Daoy (cell line): ENCODE data around the gene MALT1. TPM values are rescaled to one million over a fixed set of nuclear protein-coding genes. Genes with fewer than 3 reads are reported as not detected.

Experiments used
- total RNA-seq: library from RNA; depleted of rRNA; stranded (reverse); fragments of >200 nt; shearing (Covaris generic); gene quantifications from 2 replicates; pipeline ENCODE4 v1.2.3, GENCODE V29; 2014; rRNA removed

MALT1 gene
- total RNA-seq, 1 experiment from 2014 or later, result 27.9 TPM

Other genes with a start within 250 kb of the MALT1 start
- gene ALPK2, start 42.4 kb upstream of the MALT1 start, total RNA-seq, result 2.9 and 3.5 TPM in 2 replicates
- 16.6 and 20.8 TPM in 2 replicates for gene ZNF532, start 193.4 kb downstream of the MALT1 start, total RNA-seq